ENCODE measurements around the gene CYP2E1.
"Not testable (repeated sequence)": the region's sequence is repeated elsewhere in the genome, so short reads cannot be mapped to it uniquely, and the experiment has no call there.

The CYP2E1 gene

DNA sequence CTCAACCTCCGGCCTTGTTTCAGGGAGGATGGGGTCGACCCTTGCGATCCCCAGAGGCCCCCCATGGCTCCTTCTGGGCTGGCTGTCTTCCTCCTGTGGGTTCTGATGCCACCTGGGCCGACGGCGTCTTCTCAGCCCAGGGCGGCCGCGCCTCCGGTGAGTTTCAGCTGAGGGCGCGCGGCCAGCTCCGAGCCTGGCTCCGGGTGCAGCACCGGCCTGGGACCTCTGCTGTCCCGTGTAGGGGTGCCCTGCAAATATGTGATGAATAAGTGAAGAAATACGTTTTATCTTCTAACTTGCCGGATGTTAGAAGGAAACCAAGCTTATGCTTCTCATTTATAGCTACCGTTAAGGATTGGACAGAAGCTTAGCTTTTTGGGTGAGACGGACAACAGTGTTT is 42.6 kb downstream of the CYP2E1 start:
- not testable (repeated sequence) for DNase-seq (ENCODE audit: low read depth in 2 of 2)

DNA sequence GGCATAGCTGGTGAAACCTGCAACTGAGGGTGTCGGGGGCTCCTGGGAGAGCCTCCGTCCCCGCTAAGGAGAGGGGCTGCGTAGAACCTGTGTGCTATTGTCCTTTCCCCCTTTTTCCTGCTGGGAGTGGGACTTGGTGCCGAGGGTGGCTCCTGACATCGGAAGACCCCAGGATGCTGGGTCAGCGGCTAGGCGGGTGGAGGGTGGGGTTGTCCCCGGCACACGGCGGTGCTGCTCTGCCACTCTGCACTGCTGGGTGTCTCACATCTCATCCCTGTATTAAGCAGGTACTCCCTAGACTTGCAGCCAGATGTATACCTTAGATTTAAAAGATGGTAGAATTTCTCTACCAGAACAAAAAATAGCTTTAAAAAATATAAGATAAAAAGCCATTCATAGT is 44.9 kb downstream of the CYP2E1 start:
- not testable (repeated sequence) for DNase-seq (ENCODE audit: low read depth in 2 of 2)

DNA sequence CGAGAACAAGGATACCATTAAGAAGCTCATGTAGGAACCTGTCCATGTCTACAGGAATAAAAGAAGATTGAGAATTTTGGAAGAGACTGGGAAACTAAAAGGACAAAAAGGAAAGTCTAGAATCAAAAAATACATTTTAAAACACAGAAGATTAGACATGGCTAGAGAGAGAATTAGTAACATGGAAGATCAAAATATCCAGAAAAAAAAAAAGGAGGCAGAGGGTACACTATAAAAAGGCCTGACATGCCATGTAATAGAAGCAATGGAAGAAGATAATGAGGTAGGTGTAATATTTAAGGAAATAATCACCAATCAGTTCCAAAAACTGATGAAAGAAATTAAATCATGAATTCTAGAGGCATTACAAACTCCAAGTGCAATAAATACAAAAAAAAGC is 46.3 kb downstream of the CYP2E1 start:
- not testable (repeated sequence) for DNase-seq (ENCODE audit: low read depth in 2 of 2)

DNA sequence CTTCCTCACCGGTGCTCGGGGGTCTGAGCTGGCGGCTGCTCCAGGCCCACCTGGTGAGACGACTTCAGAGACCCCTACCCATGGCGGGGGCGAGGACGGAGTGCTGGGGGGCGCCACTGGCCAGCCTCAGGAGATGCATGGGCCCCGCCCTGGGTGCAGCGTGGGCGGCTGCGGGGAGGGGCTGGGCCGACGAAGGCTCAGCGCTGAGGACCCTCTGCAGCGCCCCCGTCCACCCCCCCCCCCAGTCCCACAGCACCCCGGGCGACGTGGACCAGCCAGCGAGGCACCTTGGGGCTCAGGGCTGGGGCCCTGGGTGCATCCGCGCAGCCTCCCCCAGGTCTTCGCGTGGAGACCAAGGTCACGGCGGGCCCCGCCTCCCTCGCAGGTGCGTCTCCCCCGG is 49.9 kb downstream of the CYP2E1 start:
- DNase-seq (ENCODE audit: low read depth in 2 of 2), result not testable (repeated sequence)
